ENCODE data around the gene ANKRD33. TPM values are rescaled to one million over a fixed set of nuclear protein-coding genes. Genes with fewer than 3 reads are reported as not detected.

Gene ANKRD33
- total RNA-seq, 2 experiments from 2014 or later = not detected

DNA sequence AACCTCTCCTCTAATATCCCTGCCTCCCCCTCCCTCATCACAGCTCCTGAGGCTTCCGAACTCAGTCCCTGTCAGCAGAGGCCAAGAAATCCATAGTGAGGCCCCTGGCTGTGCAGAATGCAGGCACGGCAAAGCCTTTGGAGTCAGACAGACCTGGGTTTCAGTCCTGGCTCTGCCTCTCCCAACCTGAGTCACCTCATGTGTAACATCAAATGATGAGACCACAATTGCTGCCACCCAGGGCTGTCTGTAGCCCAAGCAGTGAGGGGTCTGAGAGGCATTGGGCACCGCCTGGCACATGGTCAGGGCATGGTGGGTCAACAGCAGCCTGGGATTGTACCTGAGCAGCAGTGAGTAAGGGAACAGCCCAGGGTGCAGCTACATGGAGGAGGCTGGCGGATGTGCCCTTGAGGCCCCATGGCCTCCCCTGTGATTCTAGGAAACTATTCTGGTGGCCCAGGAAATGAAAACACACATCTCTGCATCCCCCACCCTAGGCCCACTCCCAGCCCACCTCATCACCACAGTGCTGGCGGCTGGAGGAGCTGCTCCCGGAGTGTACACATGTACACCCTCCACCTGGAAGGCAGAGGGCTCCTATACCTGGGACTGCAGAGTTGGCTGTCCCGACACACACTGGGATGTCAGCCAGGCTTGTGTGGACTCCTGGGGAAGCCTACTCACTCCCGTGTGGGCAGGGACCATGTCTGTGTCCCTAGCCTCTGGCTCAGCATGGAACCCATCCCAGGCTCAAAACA is 7.7 kb downstream of the ANKRD33 start:
- H3K9me3 Mint-ChIP-seq (ENCODE audit: low read depth) = no peaks in the 10 kb centered on the region
- no peaks in the 10 kb centered on the region for H3K27me3 Mint-ChIP-seq
- DNase-seq = no peak
- H3K4me1 Mint-ChIP-seq = no peaks in the 10 kb centered on the region
- ChIA-PET CTCF (interaction anchor here (1.0 kb wide), 1 partner anchor 9 kb away, joined by 4 read pairs; no protein-coding TSS in a partner anchor), POLR2A (no interaction called here)
- intact Hi-C loops (cut with DNase I, micrococcal nuclease) = no loop called here
- H3K36me3 Mint-ChIP-seq (ENCODE audit: low read depth) = no peaks in the 10 kb centered on the region
- no peak overlapping the region for H3K27ac Mint-ChIP-seq
- ATAC-seq = no peak
- H3K4me3 Mint-ChIP-seq = no peak overlapping the region

DNA sequence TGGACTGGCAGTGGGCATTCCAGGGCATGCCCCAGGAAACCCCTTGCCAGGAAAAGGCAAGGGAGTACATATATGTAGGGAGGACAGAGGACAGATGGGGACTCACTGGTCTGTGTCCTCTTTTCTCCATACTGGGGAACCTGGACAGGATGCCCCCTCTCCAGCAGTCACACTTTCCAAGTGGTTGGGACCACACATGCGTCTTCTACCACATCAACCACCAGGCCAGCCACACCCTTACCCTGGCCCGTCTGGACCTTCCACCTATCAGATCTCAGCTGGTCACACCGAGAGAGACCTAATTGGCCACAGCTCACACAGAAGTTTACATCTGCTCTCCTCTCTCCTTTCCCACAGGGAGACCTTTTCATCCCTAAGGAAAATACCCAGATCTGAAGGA is 8.3 kb downstream of the ANKRD33 start:
- ATAC-seq (no peak), DNase-seq (no peak)
- H3K4me3 Mint-ChIP-seq = no peak overlapping the region
- intact Hi-C loops (cut with DNase I, micrococcal nuclease) = no loop called here
- no peaks in the 10 kb centered on the region for H3K4me1 Mint-ChIP-seq
- no peak overlapping the region for H3K27ac Mint-ChIP-seq
- POLR2A ChIA-PET = no interaction called here
- CTCF ChIA-PET = interaction anchor here (0.7 kb wide), 1 partner anchor 85 kb away, joined by 3 read pairs; no protein-coding TSS in a partner anchor
- no peaks in the 10 kb centered on the region for H3K36me3 Mint-ChIP-seq (ENCODE audit: low read depth)
- no peaks in the 10 kb centered on the region for H3K27me3 Mint-ChIP-seq
- H3K9me3 Mint-ChIP-seq (ENCODE audit: low read depth) = no peaks in the 10 kb centered on the region

DNA sequence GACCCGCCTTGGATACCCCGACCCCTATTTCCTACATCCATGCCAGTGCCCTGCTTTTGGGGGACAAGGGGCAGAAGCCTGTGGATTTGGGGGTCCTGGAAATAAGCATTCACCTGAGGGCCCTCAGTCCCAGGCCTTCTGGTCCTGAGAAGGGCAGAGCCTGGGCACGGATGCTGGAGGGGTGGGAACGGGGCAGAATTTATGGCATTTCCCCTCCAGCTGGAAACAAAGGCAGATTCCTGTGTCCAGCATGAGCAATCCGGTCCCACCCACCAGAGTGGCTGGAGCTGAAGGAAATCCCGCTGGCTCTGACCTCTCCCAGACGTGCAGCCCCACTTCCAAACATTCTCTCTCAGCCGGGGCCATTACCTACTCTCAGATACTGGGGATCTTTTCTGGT is 9.3 kb downstream of the ANKRD33 start:
- H3K9me3 Mint-ChIP-seq (ENCODE audit: low read depth) = no peaks in the 10 kb centered on the region
- H3K4me1 Mint-ChIP-seq = peaks cover 2% of the 10 kb centered on the region
- no peak overlapping the region for H3K27ac Mint-ChIP-seq
- H3K27me3 Mint-ChIP-seq = no peaks in the 10 kb centered on the region
- H3K4me3 Mint-ChIP-seq = no peak overlapping the region
- intact Hi-C loops (cut with DNase I, micrococcal nuclease) = no loop called here
- DNase-seq = no peak
- no peaks in the 10 kb centered on the region for H3K36me3 Mint-ChIP-seq (ENCODE audit: low read depth)
- CTCF ChIA-PET = interaction anchor here (1.3 kb wide), 1 partner anchor 80 kb away, joined by 4 read pairs; no protein-coding TSS in a partner anchor
- no peak for ATAC-seq
- POLR2A ChIA-PET = no interaction called here

DNA sequence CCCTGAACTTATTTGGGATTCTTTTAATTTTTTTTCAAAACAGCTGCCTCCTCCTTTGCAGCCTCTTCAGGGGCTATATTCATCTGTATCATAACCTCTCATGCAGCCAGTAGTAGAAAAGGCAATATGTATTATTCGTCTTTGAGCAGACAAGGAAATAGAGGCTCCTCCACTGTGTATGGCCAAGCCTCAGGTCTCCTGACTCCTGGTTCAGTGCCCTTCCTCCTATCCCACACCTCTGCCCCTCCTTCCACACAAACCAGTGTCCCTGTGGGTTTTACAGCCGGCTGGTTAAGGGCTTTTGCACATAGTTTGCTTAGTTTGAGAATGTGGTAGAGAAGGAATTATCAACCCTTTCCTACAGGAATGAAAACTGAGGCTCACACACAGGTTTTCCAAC is 10.6 kb downstream of the ANKRD33 start:
- POLR2A ChIA-PET = no interaction called here
- CTCF ChIA-PET = interaction anchor here (1.3 kb wide), 1 partner anchor 79 kb away, joined by 4 read pairs; no protein-coding TSS in a partner anchor

DNA sequence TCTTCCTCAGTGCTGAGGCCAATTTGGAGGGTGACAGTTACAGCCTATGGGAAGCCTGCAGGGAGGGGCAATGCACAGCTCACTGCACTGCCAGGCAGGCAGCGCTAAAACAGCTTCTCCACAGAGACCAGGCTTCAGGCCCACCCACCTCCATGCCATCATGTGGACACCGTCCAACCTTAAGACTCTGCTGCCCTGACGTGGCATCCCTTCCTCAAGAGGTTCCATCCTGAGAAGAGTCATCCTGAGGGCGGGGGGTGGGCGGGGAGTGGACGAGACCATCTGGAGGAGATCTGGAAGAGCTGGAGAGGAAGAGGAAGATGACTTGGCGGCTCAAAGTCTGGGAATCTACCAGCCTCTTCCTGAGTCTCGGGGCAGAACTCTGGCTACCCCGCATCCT is 11.0 kb downstream of the ANKRD33 start:
- H3K27ac Mint-ChIP-seq = no peak overlapping the region
- no peaks in the 10 kb centered on the region for H3K36me3 Mint-ChIP-seq (ENCODE audit: low read depth)
- ATAC-seq = no peak
- peaks cover 2% of the 10 kb centered on the region for H3K4me1 Mint-ChIP-seq
- DNase-seq = no peak
- H3K4me3 Mint-ChIP-seq = no peak overlapping the region
- ChIA-PET CTCF (no interaction called here), POLR2A (no interaction called here)
- intact Hi-C loops (cut with DNase I, micrococcal nuclease) = no loop called here
- no peaks in the 10 kb centered on the region for H3K9me3 Mint-ChIP-seq (ENCODE audit: low read depth)
- no peaks in the 10 kb centered on the region for H3K27me3 Mint-ChIP-seq

More for the DNA sequence above, 10.6 kb downstream of the ANKRD33 start:
- ATAC-seq (no peak), DNase-seq (no peak)
- Mint-ChIP-seq H3K9me3 (ENCODE audit: low read depth) (no peaks in the 10 kb centered on the region), H3K4me1 (peaks cover 2% of the 10 kb centered on the region), H3K4me3 (no peak overlapping the region), H3K36me3 (ENCODE audit: low read depth) (no peaks in the 10 kb centered on the region), H3K27me3 (no peaks in the 10 kb centered on the region), H3K27ac (no peak overlapping the region)
- intact Hi-C loops (cut with DNase I, micrococcal nuclease) = no loop called here

DNA sequence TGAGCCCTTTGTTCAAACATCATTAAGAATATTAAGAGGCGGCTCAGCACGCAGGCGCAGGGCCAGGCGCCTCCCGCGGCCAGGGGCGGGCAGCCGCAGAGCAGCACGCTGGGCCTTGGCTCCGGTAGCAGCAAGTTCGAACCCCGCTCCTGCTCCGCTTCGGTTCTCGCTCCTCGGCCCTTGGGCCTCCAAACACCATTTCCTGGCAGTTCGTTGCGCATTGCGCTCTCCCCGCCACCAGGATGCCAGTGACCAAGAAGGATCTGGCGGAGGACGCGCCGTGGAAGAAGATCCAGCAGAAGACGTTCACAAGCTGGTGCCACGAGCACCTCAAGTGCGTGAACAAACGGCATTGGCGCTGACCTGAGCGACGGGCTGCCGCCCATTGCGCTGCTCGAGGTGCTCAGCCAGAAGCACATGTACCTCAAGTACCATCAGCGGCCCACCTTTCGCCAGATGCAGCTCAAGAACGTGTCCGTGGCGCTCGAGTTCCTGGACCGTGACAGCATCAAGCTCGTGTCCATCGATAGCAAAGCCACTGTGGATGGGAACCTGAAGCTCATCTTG is 12.5 kb downstream of the ANKRD33 start:
- H3K27me3 Mint-ChIP-seq = no peaks in the 10 kb centered on the region
- H3K36me3 Mint-ChIP-seq (ENCODE audit: low read depth) = no peaks in the 10 kb centered on the region
- H3K4me1 Mint-ChIP-seq = peaks cover 2% of the 10 kb centered on the region
- DNase-seq (no peak), ATAC-seq (no peak)
- no peak overlapping the region for H3K27ac Mint-ChIP-seq
- no peak overlapping the region for H3K4me3 Mint-ChIP-seq
- POLR2A ChIA-PET = no interaction called here
- H3K9me3 Mint-ChIP-seq (ENCODE audit: low read depth) = no peaks in the 10 kb centered on the region
- CTCF ChIA-PET = interaction anchor here (1.0 to 1.1 kb wide), 2 partner anchors 23 to 26 kb away, joined by 3 read pairs; no protein-coding TSS in a partner anchor
- intact Hi-C loops (cut with DNase I, micrococcal nuclease) = no loop called here

DNA sequence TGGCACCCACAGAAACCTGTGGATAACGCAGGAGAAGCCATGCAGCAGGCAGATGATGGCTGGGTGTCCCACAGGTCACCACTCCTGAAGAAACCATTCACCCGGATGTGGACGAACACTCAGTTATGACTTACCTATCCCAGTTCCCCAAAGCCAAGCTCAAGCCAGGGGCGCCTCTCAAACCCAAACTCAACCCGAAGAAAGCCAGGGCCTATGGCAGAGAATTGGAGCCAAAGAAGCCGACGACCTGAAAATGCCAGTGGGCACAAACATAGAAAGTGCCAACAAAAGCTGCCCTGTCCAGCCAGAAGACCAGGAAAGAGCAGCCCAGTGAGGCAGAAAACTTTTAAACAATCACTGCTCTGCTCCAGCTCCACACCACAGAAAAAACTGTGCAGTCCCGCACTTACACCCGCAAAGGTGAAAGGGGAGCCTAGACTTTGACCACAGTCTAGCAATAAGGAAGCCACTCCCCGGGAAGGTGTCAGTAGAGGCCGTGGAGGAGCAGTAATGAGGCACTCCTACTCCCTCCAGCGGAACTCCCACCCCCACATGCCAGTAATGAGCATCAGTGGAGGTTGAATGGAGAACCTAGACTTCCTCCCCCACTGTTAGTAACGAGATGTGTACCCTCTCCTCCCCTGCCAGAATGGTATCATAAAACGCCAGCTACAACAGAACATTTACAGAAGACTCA is 13.4 kb downstream of the ANKRD33 start:
- no peaks in the 10 kb centered on the region for H3K36me3 Mint-ChIP-seq (ENCODE audit: low read depth)
- H3K27me3 Mint-ChIP-seq = peaks cover 3% of the 10 kb centered on the region
- H3K4me3 Mint-ChIP-seq = no peak overlapping the region
- DNase-seq (no peak), ATAC-seq (no peak)
- H3K4me1 Mint-ChIP-seq = peaks cover 2% of the 10 kb centered on the region
- no peaks in the 10 kb centered on the region for H3K9me3 Mint-ChIP-seq (ENCODE audit: low read depth)
- H3K27ac Mint-ChIP-seq = no peak overlapping the region
- CTCF ChIA-PET = interaction anchor here (1.0 to 1.1 kb wide), 2 partner anchors 23 to 25 kb away, joined by 3 read pairs; no protein-coding TSS in a partner anchor
- intact Hi-C loops (cut with DNase I, micrococcal nuclease) = no loop called here
- POLR2A ChIA-PET = no interaction called here

DNA sequence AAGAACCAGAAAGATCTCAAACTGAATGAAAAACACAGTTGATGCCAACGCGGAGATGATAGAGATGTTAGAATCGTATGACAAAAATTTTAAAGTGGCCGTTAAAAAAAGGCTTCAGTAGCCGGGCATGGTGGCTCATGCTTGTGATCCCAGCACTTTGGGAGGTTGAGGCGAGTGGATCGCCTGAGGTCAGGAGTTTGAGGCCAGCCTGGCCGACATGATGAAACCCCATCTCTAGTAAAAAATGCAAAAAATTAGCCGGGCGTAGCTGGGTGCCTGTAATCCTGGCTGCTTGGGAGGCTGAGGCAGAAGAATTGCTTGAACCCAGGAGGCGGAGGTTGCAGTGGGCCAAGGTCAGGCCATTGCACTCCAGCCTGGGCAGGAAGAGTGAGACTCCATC is 14.0 kb downstream of the ANKRD33 start:
- intact Hi-C loops (cut with DNase I, micrococcal nuclease) = no loop called here
- CTCF ChIA-PET = no interaction called here
- Mint-ChIP-seq H3K4me3 (no peak overlapping the region), H3K27ac (no peak overlapping the region), H3K9me3 (ENCODE audit: low read depth) (no peaks in the 10 kb centered on the region), H3K4me1 (peaks cover 2% of the 10 kb centered on the region), H3K36me3 (ENCODE audit: low read depth) (no peaks in the 10 kb centered on the region), H3K27me3 (peaks cover 7% of the 10 kb centered on the region)
- POLR2A ChIA-PET = no interaction called here
- DNase-seq (no peak), ATAC-seq (no peak)

DNA sequence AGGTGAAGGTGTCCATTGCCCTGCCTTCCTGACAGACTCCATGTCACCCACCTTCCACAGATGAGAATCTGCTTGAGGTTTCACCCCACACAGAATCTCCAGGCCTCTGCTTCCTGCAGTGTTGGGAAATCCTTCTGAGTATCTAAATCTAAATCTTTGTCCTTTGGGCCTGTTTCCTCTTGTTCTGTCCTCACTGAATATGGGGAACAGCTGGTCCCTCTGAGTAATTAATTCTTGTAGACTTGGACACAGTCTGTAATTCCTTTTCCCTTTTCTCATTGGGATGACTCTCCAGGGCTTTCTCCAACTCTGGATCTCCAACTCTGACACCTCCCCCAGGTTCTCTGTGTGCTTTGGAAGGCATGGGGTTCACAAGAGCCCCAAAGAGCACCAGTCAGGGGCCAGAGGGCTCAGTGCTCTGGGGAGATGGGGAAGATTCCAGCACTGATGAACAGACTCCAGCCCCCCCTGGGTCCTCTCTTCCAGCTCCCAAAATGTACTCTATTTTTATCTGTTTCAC is 17.1 kb downstream of the ANKRD33 start:
- Mint-ChIP-seq H3K4me3 (no peak overlapping the region), H3K9me3 (ENCODE audit: low read depth) (no peaks in the 10 kb centered on the region), H3K27ac (no peak overlapping the region), H3K4me1 (peaks cover 2% of the 10 kb centered on the region), H3K27me3 (peaks cover 20% of the 10 kb centered on the region), H3K36me3 (ENCODE audit: low read depth) (no peaks in the 10 kb centered on the region)
- intact Hi-C loops (cut with DNase I, micrococcal nuclease) = no loop called here
- DNase-seq = no peak
- POLR2A ChIA-PET = no interaction called here
- no peak for ATAC-seq
- CTCF ChIA-PET = interaction anchor here (0.8 kb wide), 1 partner anchor 221 kb away, joined by 3 read pairs; no protein-coding TSS in a partner anchor

DNA sequence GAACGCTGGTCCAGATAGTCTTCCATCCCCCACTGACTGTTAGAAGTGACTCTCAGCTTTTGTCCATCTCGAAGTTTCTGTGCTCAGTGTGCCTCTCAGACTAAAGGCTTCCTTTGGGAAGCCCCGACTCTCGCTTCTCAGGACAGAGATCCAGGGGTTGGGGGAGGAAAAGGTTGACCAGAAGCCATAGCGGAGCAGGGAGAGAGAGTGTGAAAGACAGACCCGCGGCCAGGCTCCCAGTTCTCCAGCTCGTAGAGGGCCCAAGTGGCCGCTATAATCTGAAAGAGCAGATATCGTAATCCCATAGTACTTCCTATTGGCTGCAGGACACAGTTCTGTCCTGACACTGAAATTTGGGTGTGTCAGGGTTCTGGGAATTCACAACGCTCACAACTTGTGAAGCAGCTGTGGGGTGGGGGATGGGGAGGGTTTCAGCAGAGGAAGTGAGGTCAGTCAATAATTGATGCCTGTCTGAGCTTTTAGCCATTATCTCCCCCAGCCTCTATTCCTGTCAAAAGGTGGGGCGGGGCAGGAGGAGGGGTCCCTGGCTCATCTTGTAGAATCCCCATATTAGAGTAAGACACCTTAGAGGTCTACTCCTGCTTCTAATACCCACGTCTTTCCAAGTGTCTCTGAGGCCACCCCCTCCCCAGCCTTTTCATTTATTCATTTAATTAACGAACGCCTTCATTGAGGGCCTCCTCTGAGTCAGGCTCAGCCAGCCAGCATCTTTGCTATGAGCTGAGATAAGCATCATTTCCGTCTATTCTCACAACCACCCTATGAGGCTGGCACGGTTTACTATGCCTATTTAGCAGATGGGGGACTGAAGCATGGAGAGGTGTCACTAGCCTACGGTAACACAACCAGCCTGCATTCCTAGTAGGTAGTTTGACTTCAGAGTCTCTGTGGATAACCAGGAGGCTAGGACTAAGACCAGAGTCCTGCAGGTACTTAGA is 17.8 kb downstream of the ANKRD33 start:
- peaks cover 2% of the 10 kb centered on the region for H3K4me1 Mint-ChIP-seq
- no peaks in the 10 kb centered on the region for H3K36me3 Mint-ChIP-seq (ENCODE audit: low read depth)
- peaks cover 20% of the 10 kb centered on the region for H3K27me3 Mint-ChIP-seq
- intact Hi-C loops (cut with DNase I, micrococcal nuclease) = no loop called here
- H3K27ac Mint-ChIP-seq = no peak overlapping the region
- DNase-seq (no peak), ATAC-seq (no peak)
- POLR2A ChIA-PET = no interaction called here
- CTCF ChIA-PET = interaction anchor here (0.7 to 1.0 kb wide), 2 partner anchors 17 to 83 kb away, joined by 3 to 7 read pairs; no protein-coding TSS in a partner anchor
- H3K4me3 Mint-ChIP-seq = no peak overlapping the region
- no peaks in the 10 kb centered on the region for H3K9me3 Mint-ChIP-seq (ENCODE audit: low read depth)

Measured in activated CD4-positive, alpha-beta T cell treated with anti-CD3 and anti-CD28 coated beads for 36 hours (primary cell).